Retina (tissue), 1 donor: ENCODE measurements around the gene ASCC1.

Source experiments
- DNase-seq: peaks from one replicate; pipeline ENCODE4 v3.0.0-alpha.2; 2016

The ASCC1 gene

DNA sequence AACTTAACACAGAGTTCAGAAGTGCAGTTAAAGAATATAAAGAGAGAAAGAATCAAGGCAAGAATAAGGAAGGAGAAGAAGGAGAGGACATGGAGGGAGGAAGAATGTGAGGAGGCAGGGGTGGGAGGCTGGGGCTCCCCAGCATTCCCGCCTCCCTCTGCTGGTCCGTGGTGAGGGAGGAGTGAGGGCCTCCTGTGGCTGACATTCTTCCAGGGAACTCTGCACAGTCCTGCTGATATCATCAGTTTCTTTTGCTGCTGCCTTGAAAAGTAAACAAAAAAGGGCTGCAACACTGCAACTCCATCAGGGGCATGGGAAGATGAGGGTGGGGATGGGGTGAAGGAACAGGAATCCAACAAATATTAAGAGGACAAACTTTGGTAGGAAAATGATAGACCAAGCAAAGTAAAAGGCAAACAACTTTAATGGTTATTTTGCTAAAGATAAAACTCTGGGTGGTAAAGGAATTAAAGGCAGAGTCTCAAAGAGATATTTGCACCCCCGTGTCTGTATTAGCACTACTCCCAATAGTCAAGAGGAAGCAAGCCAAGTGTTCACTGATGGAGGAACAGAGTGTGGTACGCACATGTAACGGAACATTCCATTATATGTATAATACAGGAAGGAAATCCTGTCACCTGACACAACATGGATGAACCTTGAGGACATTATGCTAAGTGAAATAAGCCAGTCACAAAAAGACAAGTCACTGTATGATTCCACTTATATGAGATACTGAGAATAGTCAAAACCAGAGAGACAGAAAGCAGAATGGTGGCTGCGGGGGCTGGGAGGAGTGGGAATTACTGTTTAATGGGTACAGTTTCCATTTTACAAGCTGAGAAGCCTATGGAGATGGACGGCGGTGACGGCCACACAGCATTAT, 119.7 kb downstream of the ASCC1 start:
- no peak for DNase-seq

DNA sequence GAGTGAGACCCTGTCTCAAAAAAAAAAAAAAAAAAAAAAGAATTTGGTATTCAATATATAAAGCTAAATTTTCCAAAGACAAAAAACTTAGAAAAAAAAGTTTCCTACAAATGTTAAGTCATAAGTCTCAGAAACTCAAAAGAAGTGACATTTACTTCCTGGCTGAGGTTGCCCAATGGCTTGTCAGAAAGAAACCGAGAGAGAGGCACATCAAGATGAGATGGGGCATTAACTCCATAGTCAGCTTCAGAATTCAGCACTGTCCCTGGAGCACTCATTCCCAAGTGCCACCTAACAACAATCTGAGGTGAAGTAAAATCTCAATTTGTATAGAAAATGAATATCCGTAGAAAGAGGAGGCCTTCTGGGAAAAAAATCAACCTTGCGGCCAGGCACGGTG, 120.9 kb downstream of the ASCC1 start:
- DNase-seq = no peak

DNA sequence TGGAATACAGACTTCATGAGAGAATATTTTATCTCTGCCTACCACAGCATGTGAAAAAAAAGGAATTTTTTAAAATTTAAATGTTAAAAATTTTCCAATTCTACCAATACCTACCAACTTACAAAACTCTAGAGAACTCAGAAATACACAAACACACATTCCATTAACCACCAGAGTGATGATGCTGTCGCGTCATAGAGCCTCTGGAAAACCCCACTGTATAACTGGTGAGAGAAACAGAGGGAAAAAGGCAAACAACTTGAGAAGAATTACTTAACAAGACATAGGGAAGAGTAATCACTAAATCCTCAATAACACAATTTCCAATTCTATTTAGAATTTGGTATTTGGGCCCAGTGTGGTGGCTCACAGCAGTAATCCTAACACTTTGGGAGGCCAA, 121.5 kb downstream of the ASCC1 start:
- no peak for DNase-seq

DNA sequence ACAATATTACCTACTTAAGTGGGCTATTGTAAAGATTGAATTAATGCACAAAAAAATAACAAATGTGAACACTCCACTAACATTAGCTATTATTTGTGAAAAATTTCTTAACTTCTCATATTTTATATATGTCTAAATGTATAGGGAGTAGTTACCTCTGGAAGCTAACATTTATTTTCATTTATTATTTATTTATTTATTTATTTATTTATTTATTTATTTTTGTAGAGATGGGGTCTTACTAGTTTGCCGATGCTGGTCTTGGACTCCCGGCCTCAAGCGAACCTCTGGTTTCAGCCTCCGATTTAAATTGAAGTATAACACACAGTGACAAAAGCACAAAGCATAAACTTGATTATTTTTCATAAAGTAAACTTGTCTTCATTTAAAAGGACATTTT, 122.6 kb downstream of the ASCC1 start:
- DNase-seq = no peak

DNA sequence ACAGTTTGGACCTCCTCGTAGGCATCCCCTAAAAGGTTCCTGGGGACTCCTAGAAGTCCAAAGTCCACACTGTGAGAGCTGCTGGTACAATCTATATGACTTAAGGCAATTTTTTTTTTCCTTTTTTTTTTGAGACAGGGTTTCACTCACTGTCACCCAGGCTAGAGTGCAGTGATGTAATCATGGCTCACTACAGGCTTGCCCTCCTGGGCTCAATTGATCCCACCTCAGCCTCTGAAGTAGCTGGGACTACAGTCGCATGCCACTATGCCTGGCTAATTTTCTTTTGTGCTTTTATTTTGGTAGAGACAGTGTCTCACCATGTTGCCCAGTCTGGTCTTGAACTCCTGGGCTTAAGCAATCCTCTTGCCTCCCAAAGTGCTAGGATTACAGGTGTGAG, 123.1 kb downstream of the ASCC1 start:
- DNase-seq = no peak

DNA sequence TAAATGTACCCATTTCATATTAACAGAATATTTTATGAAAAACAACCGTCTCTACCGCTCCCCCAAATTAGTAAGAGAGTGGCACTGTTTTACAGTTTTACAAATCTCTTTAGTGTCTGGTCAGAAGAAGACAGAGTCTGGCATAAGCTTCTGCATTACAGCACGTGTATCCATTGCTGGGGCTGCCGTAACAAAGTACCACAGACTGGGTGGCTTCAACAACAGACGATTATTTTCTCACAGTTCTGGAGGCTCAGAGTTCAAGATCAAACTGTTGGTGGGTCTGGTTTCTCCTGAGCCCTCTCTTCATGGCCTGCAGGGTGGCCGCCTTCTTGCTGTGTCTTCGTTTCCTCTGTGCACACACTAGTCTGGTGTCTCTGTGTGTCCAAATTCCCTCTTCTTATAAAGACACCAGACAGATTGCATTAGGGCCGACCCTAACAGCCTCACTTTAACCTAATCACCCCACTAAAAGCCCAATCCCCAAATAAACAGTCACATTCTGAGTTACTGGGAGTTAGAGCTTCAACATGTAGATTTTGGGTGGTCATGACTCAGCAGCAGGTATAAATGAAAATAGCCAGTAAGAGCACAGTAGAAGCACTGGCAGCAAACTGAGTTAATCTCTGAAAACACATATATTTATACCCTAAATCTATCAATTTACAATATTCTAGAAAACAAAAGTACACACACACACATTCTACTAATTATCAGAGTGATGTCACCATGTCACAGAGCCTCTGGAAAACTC, 123.7 kb downstream of the ASCC1 start:
- no peak for DNase-seq

DNA sequence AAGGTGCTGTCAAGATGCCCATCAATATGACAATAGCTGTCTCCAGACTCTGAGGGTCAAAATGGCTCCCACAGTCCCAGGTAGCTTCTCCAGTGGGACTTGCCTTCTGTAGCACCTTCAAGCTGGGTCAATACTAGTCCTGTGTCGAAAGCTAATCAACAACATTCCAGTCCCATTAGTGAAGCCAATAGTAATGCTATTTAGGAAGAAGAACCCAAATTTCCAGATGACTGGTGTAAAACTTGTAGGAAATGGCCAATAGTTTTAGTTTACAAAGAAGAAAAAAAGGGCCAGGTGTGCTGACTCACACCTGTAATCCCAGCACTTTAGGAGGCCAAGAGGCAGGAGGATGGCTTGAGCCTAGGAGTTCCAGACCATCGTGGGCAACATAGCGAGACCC, 125.8 kb downstream of the ASCC1 start:
- no peak for DNase-seq

DNA sequence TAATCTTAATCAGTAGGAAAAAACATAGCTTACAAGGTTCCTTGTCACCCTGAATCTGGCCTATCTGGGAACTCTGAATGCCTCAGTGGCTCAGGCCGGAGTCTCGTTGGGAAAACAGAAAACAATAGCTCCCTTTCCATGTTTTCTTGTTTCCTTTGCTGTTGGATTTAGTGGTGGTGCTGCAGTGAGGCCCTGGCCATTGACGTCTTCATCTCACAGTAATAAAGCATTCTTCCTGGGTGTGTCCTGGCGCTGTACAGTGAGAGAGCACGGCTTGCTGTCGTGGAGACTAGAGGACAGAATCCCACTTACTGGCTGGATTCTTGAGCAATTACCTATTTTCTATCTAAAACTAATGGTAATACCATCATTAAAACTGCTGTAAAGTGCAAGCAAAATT, 126.5 kb downstream of the ASCC1 start:
- no peak for DNase-seq

DNA sequence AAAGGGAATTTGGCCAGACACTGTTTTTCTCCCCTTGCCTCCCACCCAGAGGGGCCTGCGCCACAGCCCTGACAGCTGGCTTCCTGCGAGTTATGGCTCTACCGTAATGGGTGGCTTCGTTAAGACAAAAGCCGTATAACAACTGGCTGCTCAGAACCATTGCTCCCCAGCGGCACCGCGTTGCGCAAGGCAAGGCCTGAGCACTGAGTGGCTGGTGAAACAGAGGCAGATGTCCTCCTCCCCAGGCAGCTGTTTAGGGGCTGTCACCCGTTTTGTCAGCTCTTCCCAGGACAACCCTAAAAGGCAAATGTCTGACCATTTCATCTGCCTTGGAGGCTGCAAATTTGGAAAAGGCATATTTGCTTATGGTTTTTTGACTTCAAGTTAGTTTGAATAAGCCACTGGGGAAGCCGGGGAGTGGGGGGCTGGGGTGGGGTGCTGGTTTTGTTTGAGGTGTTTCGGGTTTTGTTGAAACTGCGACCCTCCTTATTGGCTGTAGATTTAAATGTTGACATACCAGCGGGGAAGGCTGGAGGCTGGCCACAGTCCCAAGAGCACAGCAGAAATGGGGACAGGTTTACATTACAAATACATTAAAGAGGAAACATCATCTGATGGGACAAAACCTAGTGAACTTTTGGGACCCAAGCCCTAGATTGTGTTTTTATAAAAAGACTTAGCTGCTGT, 127.0 kb downstream of the ASCC1 start:
- no peak for DNase-seq

DNA sequence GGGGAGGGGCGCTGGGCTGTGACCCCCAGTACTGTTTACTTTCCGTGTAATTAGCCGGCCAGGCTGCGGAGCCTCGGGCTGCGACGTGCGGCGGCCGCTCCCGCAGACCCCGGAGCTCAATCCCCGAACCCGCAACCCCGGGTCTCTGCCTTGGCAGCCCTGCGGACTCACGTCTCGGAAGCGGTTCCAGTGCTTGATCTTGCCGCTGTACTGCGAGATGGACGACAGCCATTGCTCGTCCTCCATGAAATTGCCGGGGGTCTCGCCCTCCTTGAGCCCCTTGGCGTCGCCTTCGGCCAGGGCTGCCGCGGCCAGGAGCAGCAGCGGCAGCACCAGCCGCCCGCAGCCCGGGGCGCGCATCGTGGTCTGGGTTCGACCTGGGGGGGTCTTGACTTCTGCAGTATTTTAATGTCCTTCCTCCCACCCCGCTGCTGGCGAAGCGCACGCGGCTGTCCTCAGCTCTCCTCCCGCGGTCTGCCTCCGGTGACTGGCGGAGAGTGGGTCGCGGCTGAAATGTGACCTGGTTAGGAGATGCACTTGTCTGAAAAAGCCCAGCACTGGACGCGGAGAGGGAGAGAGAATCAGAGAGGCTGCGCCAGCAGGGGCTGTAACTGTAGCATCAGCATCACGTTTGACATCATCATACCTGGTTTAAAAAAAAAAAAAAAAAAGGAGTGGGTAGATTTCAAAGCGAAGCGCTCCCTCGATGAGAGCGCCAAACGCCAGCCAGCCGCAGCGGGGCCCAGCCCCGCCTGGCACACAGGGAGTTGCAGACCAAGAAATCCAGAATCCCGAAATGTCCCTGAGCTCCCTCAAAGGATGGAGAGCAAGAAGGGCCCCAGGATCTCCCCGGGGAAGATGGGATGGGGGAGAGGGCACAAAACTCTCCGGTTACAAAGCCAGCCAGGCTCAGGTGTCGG, 127.8 kb downstream of the ASCC1 start, which contains the start of gene SPOCK2:
Gene SPOCK2, minus strand, starts transcription at position 583 of the 920 bp plus-strand sequence. Its CDS starts 223 bp downstream, at position 360.
- DNase-seq = peak; percentile 84

DNA sequence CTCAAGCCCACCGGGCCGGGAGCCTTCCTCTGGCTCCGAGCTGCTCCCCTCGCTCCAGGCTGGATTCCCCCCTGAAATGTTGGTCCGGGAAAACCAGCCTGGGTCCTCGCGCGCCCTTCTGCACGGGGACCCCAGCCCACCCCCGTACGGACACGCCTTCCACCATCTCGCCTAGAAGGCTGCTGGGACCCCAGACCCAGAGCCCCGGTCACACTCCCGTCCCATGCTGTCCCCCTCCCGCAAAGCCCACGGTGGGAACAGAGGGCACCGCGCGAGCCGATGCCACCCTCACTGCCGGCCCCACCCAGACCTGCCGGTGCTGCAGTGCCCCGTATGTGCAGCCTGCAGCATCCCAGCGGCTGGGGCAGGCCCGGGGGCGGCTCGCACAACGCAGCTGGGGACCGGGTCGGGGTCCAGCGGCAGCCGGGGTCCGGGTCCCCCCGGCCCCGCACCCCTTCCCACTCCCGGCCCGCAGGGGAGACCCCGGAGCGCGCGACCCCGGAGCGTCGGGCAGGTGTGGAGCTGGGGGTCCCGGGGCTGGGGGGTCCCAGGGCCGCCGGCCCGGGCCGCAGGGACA, 128.6 kb downstream of the ASCC1 start:
- DNase-seq = peak; percentile 59

DNA sequence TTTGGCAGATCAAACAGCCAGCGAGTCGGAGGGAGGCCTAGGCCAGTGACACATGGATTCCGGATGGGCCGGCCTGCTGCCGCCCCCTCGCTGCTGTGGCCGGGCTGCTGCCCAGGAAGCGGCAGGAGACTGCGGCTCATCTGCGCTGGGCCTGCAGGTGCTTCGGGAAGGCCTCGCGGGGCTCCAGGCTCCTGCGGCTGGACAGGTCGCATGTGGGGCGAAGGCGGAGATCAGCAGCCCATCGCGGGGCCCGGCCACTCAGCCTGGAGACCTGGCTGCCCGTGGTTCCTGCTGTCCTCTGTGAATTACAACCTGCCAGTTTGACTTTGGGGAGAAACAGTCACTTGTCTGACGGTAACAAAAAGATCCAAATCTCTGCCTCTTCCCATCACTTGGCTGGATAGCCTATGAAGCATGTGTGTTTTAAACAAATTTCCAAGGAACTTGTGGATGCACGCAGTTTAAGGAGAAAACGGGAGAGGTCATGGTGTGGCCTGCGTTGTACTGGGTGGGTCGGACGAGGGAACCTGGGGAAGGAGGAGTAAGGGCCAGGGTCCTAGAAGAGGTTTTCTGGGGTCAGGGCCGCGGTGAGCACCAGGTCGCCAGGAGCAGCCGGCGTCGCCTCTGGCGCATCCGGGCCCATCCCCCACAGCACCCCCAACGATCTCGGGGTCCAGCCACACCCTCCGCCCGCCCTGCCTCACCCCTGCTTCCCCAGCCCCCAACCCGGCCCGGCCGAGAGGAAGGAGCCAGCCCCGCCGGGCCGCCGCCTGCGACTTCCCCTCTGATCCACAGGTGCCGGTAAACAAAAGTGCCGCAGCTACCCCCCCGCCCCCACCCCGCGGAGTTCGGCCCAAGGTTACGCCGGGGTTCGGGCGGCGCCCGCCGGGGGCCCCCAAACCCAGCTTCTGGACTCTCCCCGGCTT, 129.3 kb downstream of the ASCC1 start:
- DNase-seq = peak; percentile 56

DNA sequence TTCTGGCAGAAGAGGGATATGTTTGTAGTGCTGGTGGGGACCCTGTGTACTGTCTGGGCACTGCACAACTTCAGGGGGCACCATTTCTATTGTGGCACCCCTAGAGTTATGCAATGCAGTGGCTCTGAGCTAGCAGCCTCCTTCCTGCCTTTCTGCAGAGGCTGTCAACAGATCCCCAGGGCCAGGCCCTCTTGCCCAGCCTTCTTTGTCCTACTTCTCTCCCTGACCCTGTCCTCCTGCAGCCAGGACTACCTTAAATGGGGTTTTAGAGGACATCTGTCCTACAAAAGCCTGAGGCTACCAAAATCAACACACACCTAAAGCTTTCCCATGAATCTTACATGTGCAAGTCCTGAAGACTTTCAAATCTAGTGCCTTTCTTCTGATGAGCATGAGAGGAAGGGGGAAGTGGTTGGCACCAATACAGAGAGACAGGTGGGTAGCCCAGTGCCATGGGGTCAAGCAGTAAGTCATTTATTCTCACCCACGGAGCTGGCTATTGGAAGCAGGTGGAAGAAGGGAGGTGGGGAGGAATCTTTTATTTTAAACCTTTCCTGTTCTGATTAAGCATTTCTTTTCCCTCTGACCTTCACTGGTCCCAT, 130.1 kb downstream of the ASCC1 start:
- DNase-seq = no peak

DNA sequence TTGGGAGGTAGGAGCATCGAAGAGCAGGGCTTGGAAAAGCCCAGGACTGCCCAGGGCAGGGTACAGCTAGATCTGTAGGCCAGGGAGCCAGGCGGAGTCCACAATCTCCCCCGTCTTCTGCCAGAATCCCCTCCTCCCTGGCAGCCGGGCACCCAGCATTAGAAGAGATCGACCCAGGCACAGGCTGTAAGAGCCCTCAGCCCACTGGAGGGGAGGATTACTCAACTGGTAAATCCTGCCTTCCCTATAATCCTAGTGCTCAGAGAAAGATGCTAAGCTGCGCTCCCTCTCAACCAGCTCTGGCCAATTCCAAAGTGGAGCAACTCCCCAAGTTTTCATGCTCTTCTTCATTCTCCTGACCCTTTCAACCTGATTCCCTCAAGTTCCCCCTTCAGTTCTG, 130.9 kb downstream of the ASCC1 start:
- no peak for DNase-seq

DNA sequence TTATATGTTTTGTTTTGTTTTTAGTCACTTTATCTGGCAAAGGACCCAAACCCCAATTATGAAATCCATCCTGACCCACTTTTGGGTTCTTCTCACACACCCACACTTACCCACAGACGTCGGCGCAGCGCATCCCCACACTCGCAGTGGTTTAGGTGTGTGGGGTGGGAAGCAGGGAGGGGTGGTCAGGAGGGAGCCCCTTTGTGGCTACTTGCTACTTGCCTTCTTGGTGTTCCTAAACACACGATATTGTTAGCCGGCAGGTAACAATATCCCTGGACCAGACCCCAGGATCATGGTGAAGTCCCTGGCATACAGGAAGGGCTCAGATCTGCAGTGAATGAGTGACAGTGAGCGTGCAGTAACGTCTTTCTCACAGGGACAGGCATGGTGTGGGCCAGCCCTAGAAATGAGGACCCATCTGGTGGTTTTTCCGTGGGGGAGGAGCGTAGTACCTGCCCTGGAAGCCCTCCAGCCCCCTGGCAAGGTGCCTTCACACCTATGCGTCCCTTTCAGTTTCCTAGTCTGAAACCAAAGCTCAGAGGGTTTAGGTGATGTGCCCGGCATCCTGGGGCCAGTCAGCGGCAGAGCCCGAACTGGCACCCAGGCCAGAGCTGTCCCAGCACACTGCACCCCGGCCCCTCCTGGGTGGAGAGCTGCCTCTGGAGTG, 132.2 kb downstream of the ASCC1 start:
- no peak for DNase-seq

DNA sequence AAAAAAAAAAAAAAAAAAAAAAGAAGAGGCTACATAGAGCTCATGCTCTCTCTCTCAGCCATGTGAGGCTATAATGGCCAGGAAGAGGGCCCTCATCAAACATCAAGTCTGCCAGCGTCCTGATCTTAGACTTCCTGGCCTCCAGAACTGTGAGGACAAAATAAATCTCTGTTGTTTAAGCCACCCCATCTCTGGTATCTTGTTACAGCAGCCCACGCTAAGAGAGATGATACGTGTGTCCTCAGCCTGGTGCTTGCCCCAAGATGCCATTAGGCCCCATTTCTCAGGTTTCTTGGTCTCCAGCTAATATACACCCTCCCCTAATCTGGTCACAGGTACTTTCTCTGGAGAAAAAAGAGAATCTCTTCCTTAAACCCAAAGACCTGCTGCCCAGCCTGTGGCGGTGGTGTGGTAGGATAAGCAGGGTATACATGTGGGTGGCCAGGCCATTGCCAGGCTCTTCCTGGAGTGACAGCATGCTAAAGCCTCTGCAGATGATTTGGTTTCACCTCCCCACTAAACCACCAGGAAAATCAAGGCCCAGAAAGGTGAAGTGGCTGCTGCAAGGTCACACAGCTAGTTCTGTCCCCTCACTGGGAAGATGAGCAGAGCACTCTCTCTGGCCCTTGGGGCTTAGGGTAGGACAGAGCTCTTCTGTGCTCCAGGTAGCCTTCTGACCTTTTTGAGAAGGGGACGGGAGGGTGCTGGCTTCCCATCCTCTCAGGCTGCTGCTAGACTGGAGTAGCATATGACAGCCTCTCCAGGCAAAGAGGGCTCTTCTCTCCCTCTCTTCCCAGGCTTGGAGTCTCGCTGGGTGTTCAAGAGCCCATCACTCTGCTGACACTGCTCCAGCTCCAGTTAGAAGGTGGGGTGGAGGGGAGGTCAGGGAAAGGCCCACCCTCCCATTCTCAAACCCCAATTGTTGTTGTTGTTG, 133.0 kb downstream of the ASCC1 start:
- DNase-seq = no peak

DNA sequence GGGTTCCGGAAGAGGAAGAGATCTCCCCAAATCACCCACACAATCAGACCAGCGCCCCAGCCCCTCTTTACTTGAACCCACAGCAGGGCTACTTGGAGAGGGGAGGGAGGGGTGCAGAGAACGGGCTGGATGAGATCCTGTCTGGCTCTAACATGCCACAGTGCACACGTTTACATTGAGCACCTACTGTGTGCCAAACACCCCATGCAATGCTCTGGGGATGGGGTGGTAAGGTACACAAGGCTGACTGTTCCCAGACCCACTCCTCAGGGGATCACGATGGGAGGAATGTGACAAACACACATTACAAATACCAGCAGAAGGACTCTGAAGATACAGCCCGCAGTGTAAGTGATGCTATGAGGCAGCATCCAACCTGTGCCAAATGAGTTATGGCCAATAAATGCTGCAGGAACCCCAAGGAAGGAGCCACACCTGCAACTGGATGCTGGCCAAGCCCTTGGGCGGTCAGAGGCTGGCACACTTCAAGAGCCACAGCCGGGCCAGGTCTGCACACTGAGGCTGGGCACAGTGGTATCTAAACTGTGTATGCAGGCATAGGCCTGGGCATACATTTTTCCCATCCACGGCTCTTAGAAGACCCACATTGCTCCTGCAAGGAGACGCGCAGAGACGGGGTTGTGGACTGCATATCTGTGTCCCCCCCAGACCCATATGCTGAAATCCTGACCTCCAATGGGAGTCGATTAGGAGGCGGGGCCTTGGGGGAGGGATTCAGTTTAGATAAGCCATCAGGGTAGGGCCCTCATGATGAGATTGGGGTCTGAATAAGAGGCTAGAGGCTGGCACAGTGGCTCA, 134.1 kb downstream of the ASCC1 start:
- DNase-seq = no peak

DNA sequence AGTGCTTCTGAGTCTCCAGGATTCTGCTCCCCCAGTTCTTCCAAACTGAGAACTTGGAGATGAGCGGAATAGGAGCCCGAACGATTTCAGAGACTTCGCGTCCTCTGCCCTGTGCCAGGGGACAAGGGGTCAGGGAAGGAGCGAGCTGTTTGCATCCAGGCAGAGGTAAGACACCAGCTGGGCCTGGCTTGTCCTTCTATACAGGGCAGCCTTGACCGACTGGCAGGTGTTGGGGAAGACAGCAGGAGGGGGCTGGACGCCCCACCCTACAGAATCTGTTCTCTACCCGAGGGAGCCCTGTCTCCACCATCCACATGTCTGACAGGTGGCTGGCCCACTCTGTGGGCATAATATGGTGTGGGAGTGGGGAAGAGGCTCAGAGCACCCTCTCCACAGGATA, 134.9 kb downstream of the ASCC1 start:
- no peak for DNase-seq
